Lung (tissue), 12 donors: ENCODE data around the gene CBY1. TPM values are rescaled to one million over a fixed set of nuclear protein-coding genes. Genes with fewer than 3 reads are reported as not detected.

ENCODE experiments used
- ATAC-seq: fragments of 200-7000 bp; cut with Tn5 transposase; one replicate; pipeline ENCODE4 v1.9.1; 2020; ENCODE audit warnings: moderate number of reproducible peaks; ENCODE audit not compliant: insufficient read depth, low FRiP score
- DNase-seq, 3 donors: peaks; one replicate each; pipeline ENCODE4 v3.0.0-alpha.2; 2013 to 2017
- H3K27ac ChIP-seq, 2 donors: one replicate each; pipeline ENCODE4 v1.5.1; 2013; ENCODE audit warnings: mild to moderate bottlenecking in 2 of 2, moderate library complexity in 2 of 2, control low read depth in 1 of 2, inconsistent platforms in 1 of 2, low read depth in 1 of 2, low read length in 1 of 2
- H3K27me3 ChIP-seq, 3 donors: one replicate each; pipeline ENCODE4 v1.5.1; 2013; ENCODE audit warnings: low read length in 2 of 3; ENCODE audit not compliant: control insufficient read depth in 3 of 3, insufficient read depth in 3 of 3
- H3K36me3 ChIP-seq, 4 donors: one replicate each; pipeline ENCODE4 v1.5.1; 2013; ENCODE audit warnings: low read length in 4 of 4, mild to moderate bottlenecking in 1 of 4, moderate library complexity in 1 of 4; ENCODE audit not compliant: control insufficient read depth in 4 of 4, insufficient read depth in 4 of 4
- H3K4me1 ChIP-seq, 5 donors: one replicate each; pipeline ENCODE4 v1.5.1; 2013; ENCODE audit warnings: low read length in 5 of 5, mild to moderate bottlenecking in 2 of 5, moderate library complexity in 1 of 5; ENCODE audit not compliant: control insufficient read depth in 5 of 5, insufficient read depth in 5 of 5
- H3K4me3 ChIP-seq: one replicate; pipeline ENCODE4 v1.5.1; 2013; ENCODE audit warnings: mild to moderate bottlenecking, control low read depth, moderate library complexity
- H3K9ac ChIP-seq, 2 donors: one replicate each; pipeline ENCODE4 v1.5.1; 2013; ENCODE audit warnings: low read length in 2 of 2, control low read depth in 1 of 2; ENCODE audit not compliant: insufficient read depth in 1 of 2
- H3K9me3 ChIP-seq, 4 donors: one replicate each; pipeline ENCODE4 v1.5.1; 2013; ENCODE audit warnings: low read length in 3 of 4, mild to moderate bottlenecking in 1 of 4, moderate library complexity in 1 of 4; ENCODE audit not compliant: control insufficient read depth in 4 of 4, insufficient read depth in 3 of 4
- CTCF ChIP-seq: IDR thresholded peaks from 2 replicates; pipeline ENCODE4 v1.5.1; 2012; ENCODE audit warnings: mild to moderate bottlenecking; ENCODE audit errors: control extremely low read depth, extremely low read depth
- WGBS, 2 donors: extraction: QIAGEN DNeasy Blood & Tissue Kit; methylation state at CpG; one replicate each; pipeline ENCODE4 v1.1.7; 2013; 5-methylcytosine and 5-hydroxymethylcytosine counted together
- polyA plus RNA-seq, 2 donors: library from polyadenylated mRNA; stranded (reverse); fragments of 200-250 nt; gene quantifications; one replicate each; pipeline ENCODE4 v1.2.1, GENCODE V29; 2013
- total RNA-seq, 2 donors: library from RNA; depleted of rRNA in 1 of 2; stranded (reverse); fragments of >200 nt in 1 of 2; gene quantifications; one replicate each; pipeline ENCODE4 v1.2.1, GENCODE V29; 2014 to 2021
- donor health status: control.
- donor health status: control.
- donor health status: Bipolar disorder and iron deficiency.
- donor health status: healthy.
- donor health status: DM: yes; HTN: yes; CAD: no.

The CBY1 gene
- total and polyA plus RNA-seq, 4 donors, result 24.8 to 49.0 (median 29.2) TPM

- peaks cover 9 to 23% (median 16%) of the 10 kb centered on the region in 5 donors for H3K4me1 ChIP-seq
- TF ChIP-seq CTCF, result no peak
Observed at GRCh38 chr22:38707984-38708383, 51.5 kb downstream of the CBY1 start.

GRCh38 chr22:38709306-38709705 lies 52.9 kb downstream of the CBY1 start:
- peaks cover 10 to 25% (median 22%) of the 10 kb centered on the region in 5 donors for H3K4me1 ChIP-seq
- H3K4me3 ChIP-seq, result no peak overlapping the region
- DNase-seq (no peak), ATAC-seq (no peak)
- peak overlapping the region in 1 of 2 donors; percentile 10 for H3K27ac ChIP-seq
- no peak overlapping the region for H3K9ac ChIP-seq
- no peak for TF ChIP-seq CTCF
- no peaks in the 10 kb centered on the region for H3K27me3 ChIP-seq
- no peaks in the 10 kb centered on the region for H3K9me3 ChIP-seq
- H3K36me3 ChIP-seq, result peaks cover 0 to 12% (median 2%) of the 10 kb centered on the region in 4 donors
- WGBS, 2 donors, result 90 to 91% methylated on average over 3 of the region's 3 CpGs

More at GRCh38 chr22:38707984-38708383, 51.5 kb downstream of the CBY1 start:
- DNase-seq (no peak), ATAC-seq (no peak)
- 80 to 84% methylated on average over 3 of the region's 3 CpGs for WGBS, 2 donors
- Histone ChIP-seq H3K4me3 (no peak overlapping the region), H3K27ac (no peak overlapping the region), H3K27me3 (no peaks in the 10 kb centered on the region), H3K9me3 (no peaks in the 10 kb centered on the region), H3K9ac (peak overlapping the region in 1 of 2 donors; percentile 60), H3K36me3 (peaks cover 0 to 12% (median 2%) of the 10 kb centered on the region in 4 donors)

- no peak overlapping the region for H3K4me3 ChIP-seq
- peaks cover 10 to 25% (median 18%) of the 10 kb centered on the region in 5 donors for H3K4me1 ChIP-seq
- ATAC-seq (no peak), DNase-seq (no peak)
- no peak overlapping the region for H3K9ac ChIP-seq
- peaks cover 0 to 12% (median 2%) of the 10 kb centered on the region in 4 donors for H3K36me3 ChIP-seq
- no peak for TF ChIP-seq CTCF
- H3K27ac ChIP-seq, result no peak overlapping the region
- WGBS, 2 donors, result 82 to 89% methylated on average over 3 of the region's 3 CpGs
- H3K27me3 ChIP-seq, result no peaks in the 10 kb centered on the region
- H3K9me3 ChIP-seq, result no peaks in the 10 kb centered on the region
Observed at GRCh38 chr22:38710351-38710750, 53.9 kb downstream of the CBY1 start.

- no peak for TF ChIP-seq CTCF
- WGBS, 2 donors, result 81% methylated on average over 3 of the region's 3 CpGs
- H3K9me3 ChIP-seq, result no peaks in the 10 kb centered on the region
- no peak for ATAC-seq
- DNase-seq, result no peak
- H3K27me3 ChIP-seq, result no peaks in the 10 kb centered on the region
- H3K27ac ChIP-seq, result no peak overlapping the region
- H3K4me1 ChIP-seq, result peaks cover 10 to 25% (median 18%) of the 10 kb centered on the region in 5 donors
- no peak overlapping the region for H3K4me3 ChIP-seq
- H3K36me3 ChIP-seq, result peaks cover 0 to 12% (median 2%) of the 10 kb centered on the region in 4 donors
- no peak overlapping the region for H3K9ac ChIP-seq
Observed at GRCh38 chr22:38710866-38711265, 54.4 kb downstream of the CBY1 start.
